Measurements from ENCODE around the gene PSMG3. TPM values are rescaled to one million over a fixed set of nuclear protein-coding genes. Genes with fewer than 3 reads are reported as not detected.

Gene PSMG3
- total and polyA plus RNA-seq, 3 donors from 2014 or later = 23.7 to 44.5 (median 39.1) TPM

DNA sequence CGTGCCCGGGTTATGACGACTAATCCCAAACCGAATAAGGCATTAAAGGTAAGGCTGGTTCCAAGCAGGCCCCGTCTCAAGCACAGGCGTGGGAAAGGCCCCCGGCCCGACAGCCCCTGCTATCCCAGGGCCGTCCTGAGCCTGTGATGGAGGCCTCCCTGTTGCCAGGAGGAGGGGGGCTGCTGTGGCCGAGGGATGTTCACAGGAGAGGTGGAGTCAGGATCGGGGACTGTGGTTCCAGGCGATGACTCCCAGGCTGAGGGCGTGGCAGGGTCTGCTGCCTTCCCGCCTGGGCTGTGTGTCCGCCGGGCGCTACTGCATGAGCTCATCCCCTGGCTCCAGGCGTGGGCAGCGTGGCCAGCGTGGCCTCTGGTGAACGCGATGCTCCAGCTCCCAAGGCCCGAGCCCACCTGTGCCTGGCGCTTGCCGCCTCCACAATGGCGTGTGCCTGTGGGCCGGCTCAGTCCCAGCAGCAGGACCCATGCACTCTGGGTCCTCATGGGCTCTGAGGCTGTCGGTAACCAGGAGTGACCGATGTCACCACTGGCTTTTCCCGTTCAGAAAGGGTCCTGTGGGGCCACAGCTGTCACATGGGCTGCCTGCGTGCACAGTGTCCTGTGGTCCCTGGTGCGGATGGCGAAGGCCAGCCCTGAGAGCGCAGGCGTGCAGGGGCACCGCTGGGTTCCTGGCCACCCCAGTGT, 30.5 kb downstream of the PSMG3 start:
- Histone ChIP-seq H3K4me1 (peaks cover 26% of the 10 kb centered on the region), H3K27me3 (no peaks in the 10 kb centered on the region), H3K36me3 (ENCODE audit: low read depth, missing control alignments) (no peaks in the 10 kb centered on the region), H3K27ac (peak overlapping the region in 1 of 2 donors; percentile 92), H3K9me3 (no peaks in the 10 kb centered on the region), H3K4me3 (no peak overlapping the region)
- WGBS, 2 donors = 84 to 91% methylated on average over 13 to 32 of the region's 36 CpGs
- intact Hi-C loops (cut with DNase I; ENCODE audit: low total_unique reads) = no loop called here
- DNase-seq = no peak
- no peak for TF ChIP-seq POLR2A (IDR thresholded peaks at IDR 0.05)
- TF ChIP-seq CTCF (IDR thresholded peaks at IDR 0.05) = no peak

DNA sequence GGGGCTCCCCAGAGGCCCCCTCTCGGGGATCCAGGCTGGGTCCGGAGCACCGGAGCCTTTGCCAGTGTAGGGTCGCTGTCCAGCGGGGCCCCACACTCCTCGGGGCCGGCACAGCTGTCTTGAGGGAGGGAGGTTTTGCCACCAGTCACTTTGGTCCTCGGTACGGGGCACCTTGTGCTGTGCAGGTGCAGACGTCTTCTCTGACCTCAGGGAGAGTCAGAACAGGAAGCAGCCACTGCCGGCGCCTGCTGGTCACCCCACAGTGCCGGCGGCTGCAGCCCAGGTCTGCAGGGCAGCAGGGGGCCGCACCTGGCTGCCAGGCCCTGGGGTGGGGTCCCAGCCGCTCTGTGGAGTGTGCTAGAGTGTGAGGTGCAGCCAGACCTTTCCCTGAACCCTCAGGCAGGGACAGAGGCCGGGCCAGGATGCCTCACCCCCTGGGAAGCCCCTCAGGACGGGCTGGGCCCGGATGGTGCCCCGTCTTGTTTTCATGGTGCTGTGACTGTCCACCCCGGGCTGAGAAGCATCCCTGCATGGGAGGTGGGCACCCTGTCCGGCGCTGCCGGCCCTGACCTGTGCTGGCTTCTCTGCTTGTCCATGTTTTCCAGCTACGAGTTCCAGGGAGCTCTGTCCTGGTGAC, 31.2 kb downstream of the PSMG3 start:
- DNase-seq = no peak
- peaks cover 26% of the 10 kb centered on the region for H3K4me1 ChIP-seq
- no peaks in the 10 kb centered on the region for H3K36me3 ChIP-seq (ENCODE audit: low read depth, missing control alignments)
- H3K9me3 ChIP-seq = no peaks in the 10 kb centered on the region
- intact Hi-C loops (cut with DNase I; ENCODE audit: low total_unique reads) = no loop called here
- TF ChIP-seq CTCF (IDR thresholded peaks at IDR 0.05) = no peak
- no peak for TF ChIP-seq POLR2A (IDR thresholded peaks at IDR 0.05)
- peak overlapping the region; percentile 92 to 94 for H3K27ac ChIP-seq
- no peak overlapping the region for H3K4me3 ChIP-seq
- no peaks in the 10 kb centered on the region for H3K27me3 ChIP-seq
- 72 to 86% methylated on average over 8 to 18 of the region's 25 CpGs for WGBS, 2 donors

DNA sequence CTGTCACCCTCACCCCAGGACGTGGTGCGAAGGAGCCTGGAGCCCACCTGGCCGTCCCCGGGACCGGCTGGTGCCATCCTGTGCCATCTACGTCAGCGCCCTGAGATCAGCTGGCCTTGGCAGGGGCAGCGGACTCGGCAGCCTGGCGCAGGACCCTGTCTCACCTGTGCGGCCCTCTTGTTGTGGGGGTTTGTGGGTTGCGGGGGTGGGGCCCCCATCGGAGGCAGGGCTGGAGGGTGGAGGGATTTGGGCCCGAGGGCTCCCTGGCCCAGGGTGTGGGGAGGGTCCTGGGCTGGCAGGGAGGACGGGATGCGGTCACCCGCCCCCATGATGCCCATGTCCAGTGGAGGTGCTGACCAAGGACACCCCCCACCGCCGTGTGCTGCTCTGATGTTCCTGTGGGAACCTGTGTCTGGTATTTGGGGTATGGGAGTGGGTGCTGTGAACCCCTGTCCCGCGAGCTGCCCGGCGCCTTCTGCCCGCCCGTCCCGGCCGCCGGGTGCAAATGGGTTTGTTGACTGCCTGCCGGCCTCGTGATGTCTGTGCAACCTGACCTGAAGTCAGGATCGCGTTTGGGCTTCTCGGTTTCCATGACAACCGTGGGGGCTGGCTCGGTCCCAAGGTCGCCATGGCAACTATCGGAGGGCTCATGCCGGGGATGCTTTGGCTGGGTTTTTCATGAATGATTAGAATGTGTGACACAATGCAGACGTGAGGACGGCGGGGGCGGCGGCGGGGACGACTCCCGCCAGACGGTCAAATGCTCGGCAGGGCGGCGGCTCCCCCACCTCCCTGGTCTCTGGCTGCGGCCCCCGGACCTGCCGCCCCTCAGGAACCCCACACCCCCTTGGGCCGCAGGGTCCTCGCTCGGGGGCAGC, 32.1 kb downstream of the PSMG3 start:
- Histone ChIP-seq H3K4me1 (peaks cover 26% of the 10 kb centered on the region), H3K36me3 (ENCODE audit: low read depth, missing control alignments) (no peaks in the 10 kb centered on the region)
- TF ChIP-seq POLR2A (IDR thresholded peaks at IDR 0.05) = no peak
- no peak for TF ChIP-seq CTCF (IDR thresholded peaks at IDR 0.05)

DNA sequence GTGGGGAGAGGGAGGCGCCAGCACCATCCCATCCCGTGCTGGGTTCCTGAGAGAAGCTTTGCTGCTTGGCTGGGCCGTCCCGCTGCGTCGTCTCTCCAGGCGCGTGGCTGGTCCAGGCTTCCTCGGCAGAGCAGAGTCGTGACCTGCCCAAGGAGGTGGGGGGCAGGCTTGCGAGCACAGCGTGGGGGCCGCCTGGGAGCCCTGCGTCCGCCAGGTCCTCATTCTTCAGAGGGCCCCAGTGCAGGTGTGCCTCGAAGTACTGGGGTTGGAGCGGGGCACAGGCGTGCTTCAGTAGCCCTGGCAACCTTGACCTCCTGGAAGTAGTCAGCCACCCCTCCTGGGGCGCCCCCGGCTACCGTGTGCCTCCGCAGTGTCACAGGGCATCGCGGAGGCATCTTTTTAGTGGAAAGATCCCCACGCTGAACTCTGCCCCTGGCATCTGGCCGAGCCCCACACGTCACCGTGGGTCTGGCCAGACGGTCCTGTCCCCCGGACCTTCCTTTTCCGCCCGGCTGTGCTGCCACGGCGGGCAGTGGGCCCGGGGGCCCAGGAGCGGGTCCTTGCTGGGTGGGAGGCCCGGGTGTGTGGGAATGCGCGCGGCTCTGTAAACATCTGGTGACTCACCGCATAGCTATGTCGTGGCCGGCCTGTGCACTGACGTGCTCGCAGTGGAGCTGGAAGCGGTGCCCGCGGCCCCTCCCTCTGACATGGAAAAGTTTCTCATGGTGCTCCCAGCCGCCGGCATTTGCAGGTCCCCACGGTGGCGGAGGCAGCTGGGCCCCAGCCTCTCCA, 32.9 kb downstream of the PSMG3 start:
- H3K27me3 ChIP-seq = no peaks in the 10 kb centered on the region
- H3K9me3 ChIP-seq = no peaks in the 10 kb centered on the region
- H3K27ac ChIP-seq = peak overlapping the region; percentile 92 to 94
- peak; percentile 96 for DNase-seq
- intact Hi-C loops (cut with DNase I; ENCODE audit: low total_unique reads) = no loop called here
- no peaks in the 10 kb centered on the region for H3K36me3 ChIP-seq (ENCODE audit: low read depth, missing control alignments)
- TF ChIP-seq POLR2A (IDR thresholded peaks at IDR 0.05) = no peak
- no peak for TF ChIP-seq CTCF (IDR thresholded peaks at IDR 0.05)
- peaks cover 33% of the 10 kb centered on the region for H3K4me1 ChIP-seq
- H3K4me3 ChIP-seq = peak overlapping the region in 1 of 2 donors; percentile 10
- 25 to 40% methylated on average over 6 to 47 of the region's 52 CpGs for WGBS, 2 donors

More for the DNA sequence above, 32.1 kb downstream of the PSMG3 start:
- 19 to 31% methylated on average over 13 to 50 of the region's 56 CpGs for WGBS, 2 donors
- Histone ChIP-seq H3K27me3 (no peaks in the 10 kb centered on the region), H3K4me3 (peak overlapping the region in 1 of 2 donors; percentile 10), H3K9me3 (no peaks in the 10 kb centered on the region), H3K27ac (peak overlapping the region; percentile 92 to 94)
- peak; percentile 95 for DNase-seq
- intact Hi-C loops (cut with DNase I; ENCODE audit: low total_unique reads) = no loop called here

All from testis (tissue), 3 donors.